Stimulated activated CD4-positive, alpha-beta T cell treated with anti-CD3 and anti-CD28 coated beads, Interleukin-12 subunit alpha, Interleukin-12 subunit beta, amount 100 ng/mL, for 4 hours (primary cell): ENCODE measurements around the gene APOB.

Experiments used
- DNase-seq: peaks from one replicate; pipeline ENCODE4 v3.0.0-alpha.2; 2020

Gene APOB

GRCh38 chr2:21002814-21003192 is 41.1 kb downstream of the APOB start:
- DNase-seq: no peak

- DNase-seq: no peak
Observed at GRCh38 chr2:21001988-21002813, 41.7 kb downstream of the APOB start.

GRCh38 chr2:21001225-21001946 is 42.5 kb downstream of the APOB start:
- DNase-seq: no peak

- no peak for DNase-seq
Observed at GRCh38 chr2:20999906-21000645, 43.8 kb downstream of the APOB start.

GRCh38 chr2:20998972-20999905 is 44.6 kb downstream of the APOB start:
- DNase-seq: no peak

- DNase-seq: no peak
Observed at GRCh38 chr2:20997953-20998722, 45.7 kb downstream of the APOB start.

GRCh38 chr2:20994130-20994529 is 49.7 kb downstream of the APOB start:
- no peak for DNase-seq

GRCh38 chr2:20992201-20992711 is 51.6 kb downstream of the APOB start:
- no peak for DNase-seq

DNA sequence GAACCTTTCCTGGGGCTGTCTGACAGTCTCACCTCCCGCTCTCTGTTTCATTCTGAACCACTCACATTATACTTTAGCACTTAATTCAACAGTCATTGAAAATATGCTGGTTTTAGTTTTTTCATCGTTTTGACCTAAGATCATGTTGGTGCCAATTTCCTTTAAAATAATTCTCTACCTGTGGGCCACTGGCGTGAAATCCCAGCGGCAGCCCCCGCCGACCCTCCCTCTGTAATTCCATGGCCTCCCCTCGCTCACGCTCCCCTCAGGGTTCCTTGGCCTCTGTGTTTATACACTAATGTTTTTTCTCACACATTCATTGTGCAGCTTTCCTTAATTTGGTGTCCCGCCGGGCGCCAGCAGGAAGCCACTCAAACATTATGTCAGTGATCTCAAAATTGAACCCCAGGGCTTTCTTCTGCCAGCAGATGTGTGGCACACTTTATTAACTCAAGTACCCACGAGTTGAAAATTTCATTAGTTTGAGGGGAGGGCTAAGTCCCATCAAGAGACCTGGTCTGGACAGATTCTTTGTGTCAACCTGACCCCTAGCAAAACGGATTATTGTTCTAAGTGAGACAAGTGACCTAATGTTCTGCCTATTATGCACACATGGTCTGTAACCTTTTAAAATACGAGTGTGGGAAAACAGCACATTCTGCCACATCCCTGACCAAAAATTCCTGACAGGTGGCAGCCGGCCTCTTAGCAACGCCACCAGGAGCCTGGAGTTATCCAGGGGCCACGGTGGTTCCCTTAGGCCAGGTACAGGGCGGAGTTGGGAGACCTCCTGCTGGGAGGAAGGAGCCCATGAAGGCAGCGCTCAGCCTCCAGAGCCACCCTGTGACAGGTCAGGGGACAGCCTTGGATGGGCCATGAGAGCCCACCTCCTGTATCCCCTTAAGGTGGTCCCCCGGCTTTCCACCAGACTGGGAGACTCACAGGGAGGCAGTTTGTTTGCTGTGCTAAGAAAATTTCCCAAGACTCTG is 53.1 kb downstream of the APOB start:
- no peak for DNase-seq

DNA sequence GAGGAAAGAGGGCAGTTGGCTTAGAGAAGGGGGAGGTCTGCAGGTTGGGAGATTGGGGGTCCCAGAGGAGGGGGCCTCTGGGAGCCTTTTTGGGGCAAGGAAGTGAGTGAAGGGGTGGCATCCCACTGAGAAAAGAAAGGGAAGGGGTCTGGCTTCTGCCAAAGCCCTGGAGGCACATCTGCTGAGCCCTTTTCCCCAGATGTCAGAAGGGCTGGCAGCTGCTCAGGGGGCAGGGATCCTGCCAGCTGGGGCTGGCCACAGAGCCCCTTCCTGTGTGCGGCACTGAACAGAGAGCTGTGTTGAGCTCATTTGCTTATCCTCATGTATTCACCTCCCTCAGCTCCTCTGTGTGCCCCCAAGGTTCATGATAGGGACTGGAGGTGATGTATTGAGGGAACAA is 54.5 kb downstream of the APOB start:
- no peak for DNase-seq

GRCh38 chr2:20988905-20989304 is 55.0 kb downstream of the APOB start:
- no peak for DNase-seq

DNA sequence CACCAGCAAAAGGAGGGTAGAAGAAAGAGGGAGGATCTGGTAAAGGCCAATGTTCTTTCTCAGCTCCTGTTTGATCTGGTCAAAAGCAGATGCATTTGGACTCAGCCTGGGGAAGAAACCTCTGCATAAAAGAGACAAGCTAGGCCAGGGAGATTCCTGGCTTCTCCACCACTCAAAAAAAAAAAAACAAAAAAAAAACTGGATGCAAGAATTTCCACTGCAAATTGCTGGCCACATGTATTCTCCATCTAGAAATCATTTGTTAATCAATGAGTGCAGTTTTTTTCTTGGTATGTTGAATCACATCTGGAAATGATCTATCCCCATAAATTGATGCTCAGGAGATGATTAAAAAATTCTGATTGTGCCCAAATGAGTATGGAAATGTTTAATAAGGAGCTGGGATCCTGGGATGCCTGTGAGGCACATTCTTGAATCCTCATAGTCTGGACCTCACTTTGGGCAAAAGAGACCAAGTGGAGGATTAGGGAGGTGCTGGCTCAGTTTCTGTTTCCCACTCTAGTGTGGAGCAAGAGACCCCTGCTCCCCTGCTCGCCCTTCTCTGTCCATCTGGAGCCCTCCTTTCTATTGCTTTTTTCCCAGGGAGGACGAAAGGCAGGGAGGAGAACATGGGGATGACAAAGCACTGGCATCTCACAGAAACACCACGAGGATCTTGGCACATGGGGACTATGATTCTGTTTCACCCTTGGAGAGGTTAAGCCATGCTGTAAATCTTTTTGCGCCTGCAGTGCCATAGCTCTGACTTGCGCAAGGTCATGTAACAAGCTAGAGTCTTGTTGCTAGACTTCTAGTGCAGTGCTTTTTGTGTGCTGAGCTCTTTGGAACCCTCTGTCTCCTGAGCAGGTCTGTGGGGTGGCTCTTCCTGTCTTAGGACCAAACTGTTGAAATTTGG is 57.6 kb downstream of the APOB start:
- no peak for DNase-seq

DNA sequence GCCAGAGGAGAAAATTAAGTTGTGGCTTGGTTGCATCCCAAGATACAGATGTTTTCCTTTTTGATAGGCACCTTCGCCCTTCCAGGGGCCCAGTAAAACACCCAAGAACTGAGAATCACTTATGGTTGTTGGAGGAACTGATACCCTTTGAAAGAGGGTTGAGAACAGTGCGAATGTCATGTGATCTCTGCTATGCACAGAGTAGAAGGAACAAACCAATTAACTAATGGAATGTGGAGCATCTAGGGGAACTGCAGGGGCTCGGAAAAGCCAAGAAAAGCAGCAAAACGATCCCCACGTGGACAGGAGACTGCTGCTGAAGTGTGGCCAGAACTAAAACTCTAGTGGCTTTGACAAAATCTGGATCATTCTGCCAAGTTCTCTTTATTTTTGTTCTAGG is 58.8 kb downstream of the APOB start:
- DNase-seq: no peak

DNA sequence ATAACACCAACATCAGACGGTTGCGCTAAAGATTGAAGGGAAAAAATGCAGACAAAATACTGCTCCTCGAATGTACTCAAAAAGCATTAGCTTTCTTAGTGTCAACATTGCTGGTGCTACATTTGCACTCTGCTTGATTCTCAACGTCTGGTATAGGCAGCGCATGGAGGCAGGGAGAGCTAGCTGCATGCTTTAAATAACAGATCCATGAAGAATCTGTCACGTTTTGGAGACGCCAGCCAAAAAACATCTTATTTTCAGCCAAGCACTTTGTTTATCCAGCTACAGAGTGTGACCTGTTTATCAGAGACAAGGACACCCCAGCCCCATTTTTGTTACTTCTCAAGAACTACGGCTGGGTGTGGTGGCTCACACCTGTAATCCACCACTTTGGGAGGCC is 59.5 kb downstream of the APOB start:
- no peak for DNase-seq

DNA sequence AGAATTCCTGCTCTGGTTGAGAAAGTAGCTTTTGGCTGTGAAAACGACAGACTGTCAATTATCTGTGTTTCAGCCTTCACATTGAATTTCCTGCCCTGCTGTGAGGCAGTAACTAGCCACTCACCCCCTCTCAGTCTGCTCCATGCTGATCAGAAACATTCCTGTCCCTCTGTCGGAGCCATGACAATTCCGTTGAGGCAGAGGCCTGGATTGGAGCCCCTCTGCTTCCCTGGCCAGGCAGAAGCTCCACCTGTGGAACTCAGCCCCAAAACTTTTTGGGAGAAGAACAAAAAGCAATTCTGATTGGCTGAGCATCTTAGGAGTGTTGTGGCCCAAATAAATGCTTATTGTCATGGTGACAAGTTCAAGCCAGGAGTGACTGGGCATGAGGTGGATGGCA is 60.0 kb downstream of the APOB start:
- no peak for DNase-seq

GRCh38 chr2:20982861-20983260 is 61.0 kb downstream of the APOB start:
- no peak for DNase-seq

- DNase-seq: no peak
Observed at GRCh38 chr2:20977520-20978180, 66.2 kb downstream of the APOB start.

GRCh38 chr2:20976527-20976926 is 67.3 kb downstream of the APOB start:
- no peak for DNase-seq
